Sigmoid colon (tissue), 7 donors: ENCODE data around the gene ADAMTS17. TPM values are rescaled to one million over a fixed set of nuclear protein-coding genes. Genes with fewer than 3 reads are reported as not detected.

Source experiments
- DNase-seq: peaks from one replicate; pipeline ENCODE4 v3.0.0-alpha.2; 2019
- H3K27ac ChIP-seq, 4 donors: fragments of 200-600 bp; sonication (generic); one replicate each; pipeline ENCODE4 v1.5.1; 2016 to 2019; ENCODE audit warnings: mild to moderate bottlenecking in 1 of 4
- H3K27me3 ChIP-seq, 3 donors: fragments of 200-600 bp; sonication (generic); one replicate each; pipeline ENCODE4 v1.5.1; 2019; ENCODE audit warnings: mild to moderate bottlenecking in 1 of 3
- H3K36me3 ChIP-seq, 4 donors: fragments of 200-600 bp; sonication (generic); one replicate each; pipeline ENCODE4 v1.5.1; 2016 to 2019
- H3K4me1 ChIP-seq, 4 donors: fragments of 200-600 bp; sonication (generic); one replicate each; pipeline ENCODE4 v1.5.1; 2017 to 2019
- H3K4me3 ChIP-seq, 4 donors: fragments of 200-600 bp; sonication (generic); one replicate each; pipeline ENCODE4 v1.5.1; 2017 to 2019; ENCODE audit warnings: mild to moderate bottlenecking in 2 of 4, moderate library complexity in 1 of 4
- H3K9me3 ChIP-seq, 4 donors: fragments of 200-600 bp in 3 of 4; sonication (generic) in 3 of 4; one replicate each; pipeline versions ENCODE4 v1.5.1 to v1.6.1; 2013 to 2019
- EP300 ChIP-seq, 4 donors: sonication (generic); formaldehyde crosslinking; IDR thresholded peaks; one replicate each; pipeline ENCODE4 v1.6.1; 2017; ENCODE audit warnings: antibody characterized with exemption in 4 of 4
- POLR2A ChIP-seq, 2 donors: fragments of 450-650 bp; IDR thresholded peaks; one replicate each; pipeline ENCODE4 v1.6.1; 2016; ENCODE audit warnings: antibody characterized with exemption in 2 of 2, mild to moderate bottlenecking in 2 of 2, moderate library complexity in 2 of 2
- POLR2AphosphoS5 ChIP-seq, 4 donors: sonication (generic); formaldehyde crosslinking; IDR thresholded peaks; one replicate each; pipeline ENCODE4 v1.6.1; 2017; ENCODE audit warnings: antibody characterized with exemption in 4 of 4
- WGBS, 2 donors: extraction: QIAGEN DNeasy Blood & Tissue Kit; methylation state at CpG; one replicate each; pipeline ENCODE4 v1.1.7; 2013; 5-methylcytosine and 5-hydroxymethylcytosine counted together
- intact Hi-C: fragments of 100-400 bp; cut with DNase I; formaldehyde crosslinking; loops from one replicate; pipeline ENCODE4 v1.15.1; 2023
- polyA plus RNA-seq, 3 donors: library from polyadenylated mRNA; stranded (reverse); fragments of 200-250 nt; gene quantifications; one replicate each; pipeline ENCODE4 v1.2.3, GENCODE V29; 2013
- total RNA-seq, 4 donors: library from RNA; depleted of rRNA; stranded (reverse); fragments of >200 nt; gene quantifications; one replicate each; pipeline ENCODE4 v1.1.0, GENCODE V29; 2016
- TF ChIP-seq, protein P1 (sequence below), 4 experiments: fragments of 450-650 bp in 3 of 4; fragments of 200-600 bp in 1 of 4; IDR thresholded peaks; one replicate each; pipeline ENCODE4 v1.5.1; 2016 to 2019; ENCODE audit warnings: antibody characterized with exemption in 4 of 4, mild to moderate bottlenecking in 3 of 4, moderate library complexity in 2 of 4
- donor health status: healthy with polysubstance abuse.
- donor health status: Bipolar disorder and iron deficiency.
- donor health status: healthy.

ADAMTS17 gene
- total and polyA plus RNA-seq, 7 donors = 0.46 to 3.6 (median 1.2) TPM

DNA sequence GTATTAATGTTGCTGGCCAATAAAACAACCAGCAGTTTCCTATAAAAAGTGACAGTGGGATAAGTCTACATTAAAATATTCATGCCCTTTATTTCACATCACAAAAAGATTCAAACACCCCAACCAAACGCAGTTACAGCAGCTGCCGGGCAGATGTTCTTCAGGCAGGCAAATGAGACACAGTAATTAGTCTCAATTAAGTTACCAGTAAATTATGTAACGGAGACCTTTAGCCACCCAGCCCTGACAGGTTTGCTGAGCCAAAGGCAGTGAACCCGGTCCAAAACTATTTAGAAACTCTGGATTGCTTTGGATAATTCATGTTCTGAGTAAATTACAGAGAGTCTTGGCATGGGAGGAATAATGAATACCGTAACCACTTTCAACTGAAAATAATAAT, 319.4 kb downstream of the ADAMTS17 start:
- Histone ChIP-seq H3K36me3 (no peaks in the 10 kb centered on the region), H3K9me3 (peaks cover 0 to 2% (median 0%) of the 10 kb centered on the region in 4 donors), H3K27me3 (no peaks in the 10 kb centered on the region), H3K4me3 (no peak overlapping the region), H3K4me1 (no peaks in the 10 kb centered on the region), H3K27ac (no peak overlapping the region)
- DNase-seq = no peak
- WGBS, 2 donors = 70 to 85% methylated on average over 5 of the region's 5 CpGs
- TF ChIP-seq EP300 (IDR thresholded peaks at IDR 0.05) (no peak), POLR2AphosphoS5 (IDR thresholded peaks at IDR 0.05) (no peak), POLR2A (IDR thresholded peaks at IDR 0.05) (no peak)
- TF ChIP-seq, protein P1, sequence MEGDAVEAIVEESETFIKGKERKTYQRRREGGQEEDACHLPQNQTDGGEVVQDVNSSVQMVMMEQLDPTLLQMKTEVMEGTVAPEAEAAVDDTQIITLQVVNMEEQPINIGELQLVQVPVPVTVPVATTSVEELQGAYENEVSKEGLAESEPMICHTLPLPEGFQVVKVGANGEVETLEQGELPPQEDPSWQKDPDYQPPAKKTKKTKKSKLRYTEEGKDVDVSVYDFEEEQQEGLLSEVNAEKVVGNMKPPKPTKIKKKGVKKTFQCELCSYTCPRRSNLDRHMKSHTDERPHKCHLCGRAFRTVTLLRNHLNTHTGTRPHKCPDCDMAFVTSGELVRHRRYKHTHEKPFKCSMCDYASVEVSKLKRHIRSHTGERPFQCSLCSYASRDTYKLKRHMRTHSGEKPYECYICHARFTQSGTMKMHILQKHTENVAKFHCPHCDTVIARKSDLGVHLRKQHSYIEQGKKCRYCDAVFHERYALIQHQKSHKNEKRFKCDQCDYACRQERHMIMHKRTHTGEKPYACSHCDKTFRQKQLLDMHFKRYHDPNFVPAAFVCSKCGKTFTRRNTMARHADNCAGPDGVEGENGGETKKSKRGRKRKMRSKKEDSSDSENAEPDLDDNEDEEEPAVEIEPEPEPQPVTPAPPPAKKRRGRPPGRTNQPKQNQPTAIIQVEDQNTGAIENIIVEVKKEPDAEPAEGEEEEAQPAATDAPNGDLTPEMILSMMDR (IDR thresholded peaks at IDR 0.05) = no peak
- intact Hi-C loops = no loop called here

DNA sequence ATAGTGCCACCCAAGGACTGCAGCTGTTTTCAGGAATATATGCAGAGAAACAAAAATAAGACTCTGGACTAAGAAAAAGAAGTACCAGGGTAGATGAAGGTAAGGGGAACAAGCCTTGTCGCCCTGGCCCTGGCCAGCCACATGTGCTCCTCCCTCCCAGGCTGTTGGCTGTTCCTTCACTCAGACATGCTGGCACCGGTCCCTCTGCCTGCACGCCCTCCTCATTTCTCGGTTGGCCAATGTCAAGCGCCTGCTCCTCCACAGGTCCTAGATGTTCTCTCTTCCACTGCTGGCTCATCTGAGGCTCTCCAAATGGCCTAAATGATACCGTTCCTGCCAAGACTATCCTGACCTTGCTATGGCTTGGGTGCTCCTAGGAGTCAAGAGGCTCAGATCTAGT, 320.1 kb downstream of the ADAMTS17 start:
- Histone ChIP-seq H3K27ac (no peak overlapping the region), H3K36me3 (no peaks in the 10 kb centered on the region), H3K9me3 (peaks cover 0 to 3% (median 0%) of the 10 kb centered on the region in 4 donors), H3K27me3 (no peaks in the 10 kb centered on the region), H3K4me3 (no peak overlapping the region), H3K4me1 (no peaks in the 10 kb centered on the region)
- no peak for TF ChIP-seq EP300 (IDR thresholded peaks at IDR 0.05)
- no peak for TF ChIP-seq POLR2AphosphoS5 (IDR thresholded peaks at IDR 0.05)
- TF ChIP-seq POLR2A (IDR thresholded peaks at IDR 0.05) = no peak
- TF ChIP-seq, protein P1 (IDR thresholded peaks at IDR 0.05) = no peak
- no peak for DNase-seq
- WGBS, 2 donors = 83 to 87% methylated on average over 6 of the region's 6 CpGs
- intact Hi-C loops = no loop called here

DNA sequence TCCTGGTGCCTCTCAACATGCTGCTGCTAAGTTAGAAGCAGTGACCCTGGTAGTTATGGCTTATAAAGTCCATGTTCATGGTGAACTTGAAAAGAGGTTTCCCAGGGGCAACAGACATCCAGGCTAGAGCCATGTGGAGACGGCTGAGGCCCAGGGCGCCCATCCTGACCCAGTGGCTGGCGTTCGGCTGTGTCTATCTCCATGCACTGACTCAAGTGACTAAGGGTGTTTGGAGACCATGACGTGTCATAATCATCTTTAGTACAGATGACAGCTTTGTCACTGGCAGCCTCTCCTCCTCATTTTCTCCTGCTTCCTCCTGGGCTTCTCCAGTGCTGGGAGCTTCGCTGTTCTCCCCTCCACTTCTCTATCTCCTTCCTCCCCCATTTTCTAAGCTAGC, 321.2 kb downstream of the ADAMTS17 start:
- 90 to 93% methylated on average over 6 of the region's 6 CpGs for WGBS, 2 donors
- no peak overlapping the region for H3K27ac ChIP-seq
- intact Hi-C loops = no loop called here

DNA sequence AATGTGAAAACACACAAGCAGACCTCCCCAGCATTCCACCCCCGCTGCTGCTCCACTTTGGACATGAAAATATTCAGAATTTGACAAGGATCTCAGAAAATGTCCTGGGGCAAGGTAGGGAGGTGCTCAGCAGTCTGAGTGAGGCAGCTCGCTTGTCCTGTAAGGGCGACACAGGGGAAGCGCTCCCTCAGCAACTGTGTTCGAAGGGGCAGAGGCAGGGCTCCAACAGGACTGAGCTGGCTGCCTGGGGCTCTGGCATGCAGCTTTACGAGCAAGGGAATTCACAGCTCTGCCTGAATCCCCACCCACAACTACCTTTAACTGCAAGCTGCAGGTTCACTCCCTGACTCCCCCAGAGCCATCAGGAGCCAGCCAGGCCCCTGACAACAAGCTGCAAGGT, 321.6 kb downstream of the ADAMTS17 start:
- intact Hi-C loops = no loop called here
- peaks cover 0 to 3% (median 0%) of the 10 kb centered on the region in 4 donors for H3K9me3 ChIP-seq
- DNase-seq = no peak
- no peak overlapping the region for H3K4me3 ChIP-seq
- H3K4me1 ChIP-seq = no peaks in the 10 kb centered on the region
- TF ChIP-seq, protein P1 (IDR thresholded peaks at IDR 0.05) = no peak
- TF ChIP-seq POLR2AphosphoS5 (IDR thresholded peaks at IDR 0.05) = no peak
- TF ChIP-seq POLR2A (IDR thresholded peaks at IDR 0.05) = no peak
- TF ChIP-seq EP300 (IDR thresholded peaks at IDR 0.05) = no peak
- no peak overlapping the region for H3K27ac ChIP-seq
- no peaks in the 10 kb centered on the region for H3K36me3 ChIP-seq
- no peaks in the 10 kb centered on the region for H3K27me3 ChIP-seq
- 78 to 81% methylated on average over 6 of the region's 6 CpGs for WGBS, 2 donors

More for the DNA sequence above, 321.2 kb downstream of the ADAMTS17 start:
- H3K4me3 ChIP-seq = no peak overlapping the region
- peaks cover 0 to 3% (median 0%) of the 10 kb centered on the region in 4 donors for H3K9me3 ChIP-seq
- H3K4me1 ChIP-seq = no peaks in the 10 kb centered on the region
- no peaks in the 10 kb centered on the region for H3K36me3 ChIP-seq
- TF ChIP-seq EP300 (IDR thresholded peaks at IDR 0.05) = no peak
- TF ChIP-seq POLR2A (IDR thresholded peaks at IDR 0.05) = no peak
- no peak for TF ChIP-seq POLR2AphosphoS5 (IDR thresholded peaks at IDR 0.05)
- TF ChIP-seq, protein P1 (IDR thresholded peaks at IDR 0.05) = no peak
- no peak for DNase-seq
- no peaks in the 10 kb centered on the region for H3K27me3 ChIP-seq

- WGBS, 2 donors = 88 to 89% methylated on average over 6 of the region's 6 CpGs
- Histone ChIP-seq H3K27ac (no peak overlapping the region), H3K4me1 (no peaks in the 10 kb centered on the region), H3K36me3 (no peaks in the 10 kb centered on the region), H3K4me3 (no peak overlapping the region), H3K27me3 (no peaks in the 10 kb centered on the region), H3K9me3 (peaks cover 0 to 3% (median 0%) of the 10 kb centered on the region in 4 donors)
- intact Hi-C loops = no loop called here
- no peak for DNase-seq
- TF ChIP-seq EP300 (IDR thresholded peaks at IDR 0.05) (no peak), POLR2AphosphoS5 (IDR thresholded peaks at IDR 0.05) (no peak), POLR2A (IDR thresholded peaks at IDR 0.05) (no peak)
- TF ChIP-seq, protein P1 (IDR thresholded peaks at IDR 0.05) = no peak
Measured at GRCh38 chr15:100019601-100020000, 322.2 kb downstream of the ADAMTS17 start.
